GM18909 (cell line): ENCODE measurements around the gene PROSER3.
"Not testable (repeated sequence)": the region's sequence is repeated elsewhere in the genome, so short reads cannot be mapped to it uniquely, and the experiment has no call there.

Experiments used
- ATAC-seq: cut with Tn5 transposase; IDR thresholded peaks from one replicate; pipeline ENCODE4 v1.9.1; 2021; ENCODE audit warnings: mild to moderate bottlenecking; ENCODE audit not compliant: unreplicated experiment, poor library complexity

The PROSER3 gene

DNA sequence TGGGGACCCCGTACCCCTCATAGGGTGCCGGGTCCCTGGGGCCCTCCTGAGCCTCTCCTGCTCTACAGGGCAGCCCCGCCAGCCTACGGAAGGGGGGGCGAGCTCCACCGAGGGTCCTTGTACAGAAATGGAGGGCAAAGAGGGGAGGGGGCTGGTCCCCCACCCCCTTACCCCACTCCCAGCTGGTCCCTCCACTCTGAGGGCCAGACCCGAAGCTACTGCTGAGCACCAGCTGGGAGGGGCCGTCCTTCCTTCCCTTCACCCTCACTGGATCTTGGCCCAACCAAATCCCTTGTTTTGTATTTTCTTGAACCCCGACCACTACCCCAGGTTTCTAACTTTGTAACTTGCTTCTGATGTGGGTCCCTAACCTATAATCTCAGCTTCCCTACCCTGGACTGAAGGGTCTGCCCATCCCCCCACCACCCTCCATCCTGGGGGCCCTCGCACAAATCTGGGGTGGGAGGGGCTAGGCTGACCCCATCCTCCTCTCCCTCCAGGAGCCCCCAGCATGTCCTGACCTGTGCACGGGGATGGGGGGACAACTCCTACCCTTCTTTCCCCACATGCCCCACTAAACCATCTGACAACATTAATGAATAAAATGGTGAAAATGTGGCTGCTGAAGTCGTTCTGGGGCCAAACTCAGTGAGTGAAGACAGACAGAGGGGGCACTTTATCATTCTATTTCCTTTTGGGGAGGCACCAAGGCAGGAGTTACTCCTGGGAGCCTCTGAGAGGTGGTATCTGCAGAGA, 30.4 kb downstream of the PROSER3 start:
- no peak for ATAC-seq

DNA sequence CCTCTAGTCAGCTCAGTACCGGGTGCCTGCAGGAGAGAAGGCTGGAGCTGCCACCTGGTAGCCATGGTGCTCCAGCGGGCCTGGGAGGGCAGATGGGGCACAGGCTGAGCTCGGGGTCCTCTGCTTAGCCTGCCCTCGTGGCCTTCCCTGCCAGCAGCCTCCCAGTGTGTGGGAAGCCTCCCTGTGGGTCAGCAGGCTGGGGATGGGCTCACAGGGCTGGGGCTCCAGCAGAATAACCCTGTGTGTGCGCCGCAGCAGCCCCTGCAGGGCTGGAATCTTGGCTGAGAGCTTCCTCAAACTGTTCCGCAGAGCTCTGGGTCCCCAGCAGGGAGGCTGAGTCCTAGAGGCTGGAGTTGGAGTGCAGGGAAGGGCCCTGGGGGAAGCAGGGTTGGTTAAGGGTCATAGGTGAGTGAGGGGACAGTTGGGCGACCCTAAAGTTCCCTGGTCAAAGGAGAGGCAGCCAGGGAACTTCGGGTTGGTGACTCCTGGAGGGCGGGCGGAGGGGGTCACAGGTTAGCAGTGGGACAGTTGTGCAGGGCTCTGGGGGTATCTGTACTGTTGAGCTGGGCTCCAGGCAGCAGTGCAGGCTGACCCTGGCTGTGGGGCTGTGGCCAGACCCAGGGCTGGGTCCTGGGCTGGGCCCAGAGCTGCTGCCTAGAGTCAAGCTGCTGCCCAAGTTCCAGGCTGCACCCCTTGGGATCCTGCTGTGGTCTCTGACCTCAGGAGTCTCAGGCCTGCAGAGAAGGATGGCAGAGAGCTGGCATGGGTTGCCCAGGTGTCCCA, 31.4 kb downstream of the PROSER3 start:
- ATAC-seq = no peak

DNA sequence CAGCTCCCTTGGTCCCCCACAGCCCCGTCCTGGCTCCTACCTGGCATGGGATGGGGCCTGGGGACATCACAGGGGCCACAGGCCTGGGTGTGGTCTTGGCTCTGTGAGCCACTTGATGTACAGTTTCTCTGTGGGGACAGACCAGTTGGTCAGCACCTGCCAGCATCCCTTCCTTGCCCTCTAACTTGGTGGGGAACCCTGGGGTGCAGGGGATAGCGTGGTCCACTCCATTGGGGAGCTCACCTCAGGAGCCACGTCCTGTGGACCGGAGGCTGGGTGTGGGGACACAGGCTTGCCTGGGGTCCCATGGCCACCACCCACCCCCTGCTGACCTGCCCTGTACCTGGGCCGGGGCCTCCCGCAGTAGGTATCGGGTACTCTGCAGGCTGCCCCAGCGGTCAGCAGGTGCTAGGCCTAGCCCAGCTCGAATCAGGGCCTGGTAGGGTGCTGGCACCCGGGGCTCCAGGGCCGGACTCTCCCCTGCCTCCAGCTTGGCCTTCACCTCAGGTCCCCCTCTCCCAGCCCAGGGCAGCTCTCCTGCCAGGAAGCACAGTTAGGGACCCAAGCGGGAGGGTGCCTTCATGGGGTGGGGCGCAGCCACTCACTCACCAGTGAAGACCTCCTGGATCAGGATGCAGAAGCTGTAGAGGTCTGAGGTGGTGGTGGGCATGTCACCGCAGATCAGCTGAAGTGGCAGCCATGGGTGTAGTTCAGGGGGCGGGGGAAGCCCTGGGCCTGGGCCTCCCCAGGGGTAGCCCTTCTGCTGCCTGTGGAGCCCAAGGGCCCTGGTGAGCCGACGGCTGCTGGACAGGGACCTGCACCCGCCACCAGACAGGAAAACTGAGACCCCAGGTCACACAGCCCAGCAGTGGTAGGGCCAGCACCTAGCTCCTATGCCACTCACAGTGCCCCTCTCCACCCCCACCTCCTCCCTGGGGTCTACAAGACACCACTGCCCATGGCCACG, 32.3 kb downstream of the PROSER3 start:
- ATAC-seq = no peak

DNA sequence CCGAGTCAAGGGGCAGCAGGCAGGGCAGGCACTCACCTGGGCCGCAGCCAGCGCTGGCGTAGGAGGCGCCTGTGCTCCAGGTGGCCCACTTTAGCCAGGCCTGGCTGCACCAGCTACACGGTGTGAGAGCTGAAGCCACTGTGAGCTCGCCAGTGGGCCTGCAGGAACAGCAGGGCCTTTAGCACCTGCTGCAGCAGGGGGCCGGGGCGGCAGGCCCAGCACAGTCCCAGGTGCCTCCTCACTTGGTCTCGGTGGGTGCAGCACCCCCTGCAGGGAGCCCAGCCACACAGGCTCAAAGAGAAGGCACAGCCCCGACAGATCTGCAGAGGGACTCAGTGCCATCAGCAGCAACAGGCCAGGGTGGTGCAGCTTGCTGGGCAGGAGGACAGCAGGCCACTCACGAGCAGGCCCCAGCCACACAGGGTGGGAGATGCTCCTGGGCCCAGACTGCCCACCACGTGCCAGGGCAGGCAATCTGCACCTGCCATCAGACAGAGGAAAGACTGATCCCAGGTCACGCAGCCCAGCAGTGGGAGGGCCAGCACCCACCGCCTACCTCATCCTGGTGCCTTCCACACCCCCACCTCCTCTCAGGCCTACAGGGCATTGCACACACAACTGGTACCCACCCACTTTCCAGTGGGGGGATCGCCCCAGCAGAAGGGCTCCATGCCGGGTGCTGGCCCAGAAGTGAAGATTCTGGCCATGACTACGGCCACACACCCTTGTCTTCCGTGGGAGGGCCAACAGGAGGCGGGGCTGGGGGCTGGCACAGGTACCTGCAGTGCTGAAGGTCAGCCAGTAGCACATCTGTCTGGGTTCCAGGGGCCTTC, 33.2 kb downstream of the PROSER3 start:
- ATAC-seq = no peak

DNA sequence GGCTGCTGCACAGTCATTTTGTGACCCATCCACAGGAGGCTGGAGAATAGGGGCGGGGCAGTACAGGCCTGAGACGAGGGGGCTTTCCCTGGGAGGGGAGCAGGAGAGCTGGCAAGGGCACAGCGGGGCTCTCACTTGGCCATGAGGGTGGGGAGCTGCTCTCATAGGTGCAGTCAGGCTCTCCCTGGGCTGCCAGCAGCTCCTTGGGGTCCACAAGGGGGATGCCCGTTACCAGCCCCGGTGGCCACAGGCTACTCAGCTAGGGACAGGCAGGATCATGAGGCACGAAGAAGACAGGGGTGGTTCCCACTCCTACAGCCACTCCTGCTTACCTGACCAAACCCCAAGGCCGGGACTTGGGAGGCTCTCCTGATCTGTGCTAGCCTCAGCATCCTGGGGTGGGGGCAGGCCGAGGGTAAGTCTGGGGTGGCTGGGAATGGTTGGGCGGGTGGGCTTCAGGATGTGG, 33.9 kb downstream of the PROSER3 start:
- no peak for ATAC-seq

DNA sequence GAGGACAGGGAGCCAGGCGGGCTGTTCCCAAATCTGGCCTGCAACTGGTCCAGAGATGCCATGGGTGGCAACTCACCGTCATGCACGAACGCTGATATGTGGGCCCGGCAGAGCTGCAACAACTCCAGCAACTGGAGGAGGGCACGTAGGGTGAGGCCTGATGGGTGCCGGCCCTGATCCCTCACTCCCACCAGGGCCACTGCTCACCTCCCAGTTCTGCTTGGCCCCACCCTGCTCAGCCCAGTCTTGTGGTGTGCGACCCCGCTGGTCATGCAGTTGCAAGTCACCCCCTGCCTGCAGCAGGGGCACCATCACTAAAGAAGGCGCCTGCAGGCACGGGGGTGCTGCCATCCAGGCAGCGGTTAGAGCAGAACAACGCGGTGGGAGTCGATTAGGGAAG, 34.3 kb downstream of the PROSER3 start:
- no peak for ATAC-seq

DNA sequence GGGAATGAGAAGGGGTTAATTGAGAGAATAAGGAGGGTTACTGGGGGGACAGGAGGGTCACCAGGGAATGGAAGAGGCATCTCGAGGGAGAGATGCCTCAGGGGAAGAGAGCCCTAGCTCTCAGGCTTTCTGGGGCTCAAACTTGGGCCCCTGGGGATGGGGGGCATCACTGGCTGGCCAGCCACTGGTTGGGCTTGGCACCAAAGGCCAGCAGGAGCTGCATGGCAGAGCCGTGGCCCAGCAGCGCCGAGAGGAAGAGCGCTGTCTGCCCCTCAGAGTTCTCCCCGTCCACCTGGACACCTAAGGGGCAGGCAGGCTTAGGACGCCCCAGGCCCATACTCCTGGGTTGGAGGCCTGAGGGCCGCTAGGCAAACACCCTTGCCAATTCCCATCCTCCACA, 34.9 kb downstream of the PROSER3 start:
- no peak for ATAC-seq

DNA sequence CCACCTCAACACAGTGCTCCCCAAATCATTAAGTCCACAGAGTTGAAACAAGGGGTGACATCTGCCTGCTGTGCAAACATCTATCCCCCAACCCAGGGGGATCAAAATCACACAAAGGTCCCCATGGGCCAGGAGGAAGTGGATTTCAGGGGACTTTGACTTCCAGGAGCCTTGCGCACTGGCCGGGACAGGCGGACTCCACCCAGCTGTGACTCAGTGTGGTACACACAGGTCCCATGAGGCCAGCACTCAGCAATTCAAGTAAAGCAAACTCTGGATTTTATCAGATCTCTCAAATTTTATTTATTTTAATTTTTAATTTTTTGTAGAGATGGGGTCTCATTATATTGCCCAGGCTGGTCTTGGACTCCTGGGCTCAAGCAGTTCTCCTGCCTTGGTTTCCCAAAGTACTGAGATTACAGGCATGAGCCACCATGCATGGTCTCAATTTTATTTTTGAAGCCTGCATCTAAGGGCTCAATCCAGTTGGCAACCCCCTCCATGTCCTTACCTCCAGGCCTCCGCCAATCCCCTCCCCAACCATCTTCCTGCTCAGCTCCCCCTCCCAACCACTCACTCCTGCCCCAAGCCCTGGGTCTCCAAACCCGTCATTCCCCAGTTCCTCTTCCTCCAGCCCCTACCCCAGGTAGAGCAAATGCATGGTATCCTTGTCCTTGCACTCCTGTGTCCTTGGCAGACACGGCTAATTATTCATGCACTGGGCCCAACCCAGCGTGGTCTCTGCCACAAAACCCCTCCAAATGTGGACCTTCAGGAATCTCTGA, 35.6 kb downstream of the PROSER3 start:
- no peak for ATAC-seq

DNA sequence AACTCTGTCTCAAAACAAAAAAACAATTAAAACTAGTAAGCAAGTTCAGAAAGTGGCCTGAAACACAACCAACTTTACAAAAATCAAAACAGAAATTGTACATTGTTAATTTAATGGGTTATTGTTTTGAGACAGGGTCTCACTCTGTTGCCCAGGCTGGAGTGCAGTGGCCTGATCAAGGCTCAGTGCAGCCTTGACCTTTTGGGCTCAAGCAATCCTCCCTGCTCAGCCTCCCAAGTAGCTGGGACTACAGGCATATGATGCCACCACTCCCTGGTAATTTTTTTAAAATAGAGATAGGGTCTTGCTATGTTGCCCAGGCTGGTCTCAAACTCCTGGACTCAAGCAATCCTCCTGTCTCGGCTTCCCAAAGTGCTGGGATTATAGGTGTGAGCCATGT, 37.6 kb downstream of the PROSER3 start:
- not testable (repeated sequence) for ATAC-seq

DNA sequence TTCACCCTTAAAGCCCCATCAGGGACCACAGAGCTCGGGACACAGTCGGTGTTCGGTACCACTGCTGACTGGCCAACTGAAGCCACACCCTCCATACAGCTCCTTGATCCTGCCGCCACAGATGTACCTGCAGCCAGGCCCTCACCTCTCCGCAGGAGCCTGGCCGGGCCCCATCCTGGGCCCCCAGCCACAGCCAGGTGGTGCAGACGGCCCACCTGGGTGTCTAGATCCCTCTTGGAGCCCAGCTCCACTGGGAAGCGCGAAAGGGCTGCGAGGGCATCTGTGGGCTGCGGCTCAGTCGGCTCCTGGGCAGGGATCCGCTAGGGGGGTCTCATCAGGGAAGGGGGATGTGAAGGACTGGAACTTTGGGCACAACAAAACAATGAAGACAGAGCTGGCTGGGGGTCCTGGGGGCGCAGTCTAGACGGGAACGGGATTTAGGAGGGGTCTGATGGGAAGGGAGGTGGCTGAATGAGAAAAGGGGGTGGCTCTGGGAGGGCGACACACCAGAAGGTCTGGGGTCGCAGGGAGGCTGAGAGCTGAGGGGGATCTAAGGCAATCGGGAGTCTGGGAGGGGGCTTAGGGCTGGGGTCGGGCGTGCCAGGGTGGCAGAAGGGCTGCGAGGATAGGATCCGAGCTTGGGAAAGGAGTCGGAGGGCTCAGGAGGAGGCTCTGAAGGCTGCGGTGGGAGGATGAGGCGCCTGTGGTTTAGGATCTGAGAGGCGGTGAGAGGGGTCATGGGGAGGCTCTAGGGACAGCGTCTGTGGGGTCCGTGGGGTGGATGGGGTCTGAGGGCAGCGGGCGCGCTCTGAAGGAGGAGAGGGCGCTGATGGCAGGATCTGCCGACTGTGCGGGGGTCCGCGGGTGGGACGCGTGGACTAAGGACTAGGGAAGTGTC, 38.9 kb downstream of the PROSER3 start:
- ATAC-seq = no peak

DNA sequence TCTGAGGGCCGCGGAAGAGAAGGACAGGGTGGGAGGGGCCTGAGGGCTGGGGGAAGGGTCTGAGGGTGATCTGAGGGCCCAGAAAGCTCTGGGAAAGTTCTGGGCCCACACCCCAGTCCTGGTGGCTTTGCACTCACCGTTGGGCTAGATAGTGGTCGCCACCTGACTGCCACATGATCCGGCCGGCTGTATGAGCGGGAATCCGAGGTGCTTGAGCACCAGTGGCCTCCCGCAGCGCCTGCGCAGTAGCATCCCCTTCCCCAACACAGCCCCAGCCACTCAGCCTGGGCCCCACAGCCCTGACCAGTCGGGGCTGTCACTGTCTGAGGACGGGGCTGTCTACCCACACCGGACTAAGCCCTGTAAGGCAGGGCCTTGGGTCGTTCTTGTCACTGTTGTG, 39.7 kb downstream of the PROSER3 start:
- no peak for ATAC-seq

DNA sequence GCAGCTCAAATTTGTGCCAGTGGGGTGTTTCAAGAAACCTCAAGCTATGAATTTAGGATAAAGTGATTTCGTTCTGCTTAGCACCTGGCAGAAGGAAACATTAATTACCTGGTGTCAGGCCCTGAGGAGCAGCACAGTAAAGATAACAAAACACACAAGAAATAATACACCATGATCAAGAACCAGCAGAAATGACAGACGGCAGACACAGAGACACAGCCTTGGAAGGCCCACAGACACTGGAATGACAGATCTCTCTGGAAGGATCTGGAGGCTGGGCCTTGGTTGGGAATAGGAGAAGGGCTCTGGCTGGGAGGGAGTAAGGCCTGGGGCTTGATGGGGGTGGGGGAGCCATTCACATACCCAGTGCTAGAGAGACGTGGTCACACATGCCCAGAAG, 43.9 kb downstream of the PROSER3 start:
- ATAC-seq = no peak

DNA sequence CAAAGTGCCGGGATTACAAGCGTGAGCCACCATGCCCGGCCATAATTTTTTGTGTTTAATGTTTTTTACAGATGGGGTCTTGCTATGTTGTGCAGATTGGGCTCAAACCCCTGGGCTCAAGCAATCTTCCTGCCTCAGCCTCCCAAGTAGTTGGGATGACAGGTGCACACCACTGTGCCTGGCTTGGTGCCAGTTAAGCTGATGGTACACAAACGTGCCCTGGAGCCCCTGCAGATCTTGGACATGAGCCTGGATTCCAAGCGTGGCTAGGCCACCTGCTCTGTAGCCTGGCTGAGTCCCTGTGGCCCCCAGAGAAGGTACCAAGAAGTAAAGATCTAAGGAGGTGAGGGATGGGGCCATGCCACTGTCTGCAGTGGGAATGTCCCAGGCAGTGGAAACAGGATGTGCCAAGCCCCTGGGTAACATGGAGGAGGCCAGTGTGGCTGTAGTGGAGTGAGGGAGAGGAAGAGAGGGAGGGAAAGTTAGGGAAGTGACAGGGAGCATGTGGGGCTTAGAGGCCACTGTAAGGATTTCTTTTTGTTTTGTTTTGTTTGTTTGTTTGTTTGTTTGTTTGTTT, 47.6 kb downstream of the PROSER3 start:
- ATAC-seq = no peak

DNA sequence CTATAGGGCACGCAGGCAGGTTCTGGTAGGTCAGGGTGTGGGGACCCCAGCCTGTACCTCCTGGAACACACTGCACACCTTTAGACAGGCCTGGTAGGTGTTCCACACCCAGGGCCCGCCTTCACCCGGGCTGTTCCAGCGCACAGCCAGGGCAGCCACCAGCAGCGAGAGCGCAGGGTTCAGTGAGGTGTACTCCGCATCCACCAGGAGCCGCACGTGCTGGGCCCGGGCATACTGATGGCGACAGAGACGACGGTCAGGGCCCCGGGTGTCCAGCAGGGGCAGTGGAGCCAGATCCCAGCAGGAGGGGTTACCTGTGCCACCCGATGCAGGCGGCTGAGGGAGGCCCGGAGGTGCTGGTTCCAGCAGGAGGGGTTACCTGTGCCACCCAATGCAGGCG, 48.6 kb downstream of the PROSER3 start:
- no peak for ATAC-seq

DNA sequence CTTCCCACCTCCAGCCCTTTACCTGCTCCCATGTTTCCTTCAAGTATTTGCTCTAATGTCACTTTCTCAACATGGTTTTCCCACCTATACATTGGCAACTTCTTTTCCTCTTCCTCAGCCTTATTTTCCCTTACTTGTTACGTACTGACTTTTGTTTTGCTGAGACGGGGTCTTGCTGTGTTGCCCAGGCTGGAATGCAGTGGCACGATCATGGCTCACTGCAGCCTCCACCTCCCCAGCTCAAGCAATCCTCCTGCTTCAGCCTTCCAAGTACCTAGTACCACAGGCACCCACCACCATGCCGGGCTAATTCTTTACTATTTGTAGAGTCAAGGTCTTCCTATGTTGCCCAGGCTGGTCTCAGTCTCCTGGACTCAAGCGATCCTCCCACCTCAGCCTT, 49.7 kb downstream of the PROSER3 start:
- no peak for ATAC-seq

DNA sequence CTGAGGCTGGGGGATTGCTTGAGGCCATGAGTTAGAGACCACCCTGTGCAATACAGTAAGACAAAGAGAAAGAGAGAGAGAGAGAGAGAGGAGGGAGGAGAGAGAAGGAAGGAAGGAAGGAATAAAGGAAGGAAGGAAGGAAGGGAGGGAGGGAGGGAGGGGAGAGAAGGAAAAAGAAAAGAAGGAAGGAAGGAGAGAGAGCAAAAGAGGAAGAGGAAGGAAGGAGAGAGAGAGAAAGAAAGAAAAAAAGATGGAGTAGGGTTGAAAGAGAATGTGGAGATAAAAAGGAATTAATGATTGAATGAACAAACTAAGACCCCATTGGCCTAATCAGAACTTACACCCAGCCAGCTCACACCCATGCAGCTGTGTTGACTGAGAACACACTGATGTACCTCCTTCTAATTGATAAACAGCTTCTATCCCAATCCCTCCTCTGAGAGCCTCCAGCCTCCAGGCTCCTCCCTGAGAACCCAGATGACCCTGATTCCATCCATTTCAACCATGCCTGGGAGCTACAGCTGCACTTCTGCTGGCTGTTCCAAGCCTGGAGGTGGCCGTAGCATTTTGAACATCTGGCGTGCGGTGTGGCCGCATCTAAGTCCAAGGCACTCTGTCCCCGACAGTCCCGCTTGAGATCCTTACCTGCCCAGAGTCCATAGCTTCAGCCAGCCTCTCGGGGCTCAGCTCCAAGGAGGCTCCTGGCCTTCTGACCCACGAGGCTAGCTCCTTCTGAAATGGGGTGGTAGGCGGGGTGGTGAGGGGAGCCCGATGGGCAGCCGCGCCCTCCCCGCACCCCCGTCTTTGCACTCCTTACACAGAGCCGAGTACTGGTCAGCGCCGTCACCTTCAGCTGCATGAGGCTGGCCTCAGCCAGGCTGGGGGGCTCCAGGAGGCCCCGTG, 53.6 kb downstream of the PROSER3 start:
- no peak for ATAC-seq
